MV-4-11 (cell line): ENCODE measurements around the gene UBE2R2.
"Not testable (repeated sequence)": the region's sequence is repeated elsewhere in the genome, so short reads cannot be mapped to it uniquely, and the experiment has no call there.

Experiments used
- DNase-seq: peaks from one replicate; lab custom pipeline; 2025; lab: John Stamatoyannopoulos, UW

The UBE2R2 gene

GRCh38 chr9:33843312-33843961 lies 26.5 kb downstream of the UBE2R2 start:
- DNase-seq, result peak; percentile 82

DNA sequence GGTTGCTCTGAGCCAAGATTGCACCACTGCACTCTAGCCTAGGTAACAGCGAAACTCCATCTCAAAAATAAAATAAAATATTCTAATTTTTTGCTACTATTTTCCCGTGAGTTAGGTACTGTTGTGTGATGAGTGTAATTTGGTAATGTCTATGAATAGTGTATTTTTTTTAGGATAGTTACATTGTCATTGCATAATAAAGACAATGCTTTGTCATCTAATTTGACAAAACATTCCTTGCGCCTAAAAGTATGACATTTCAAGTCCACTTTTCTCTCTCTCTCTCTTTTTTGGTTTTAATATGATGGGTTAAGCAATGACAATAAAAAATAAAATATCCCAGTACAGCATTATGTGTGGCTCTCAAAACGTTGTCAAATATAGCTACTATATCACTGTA lies 29.3 kb downstream of the UBE2R2 start:
- DNase-seq, result no peak

DNA sequence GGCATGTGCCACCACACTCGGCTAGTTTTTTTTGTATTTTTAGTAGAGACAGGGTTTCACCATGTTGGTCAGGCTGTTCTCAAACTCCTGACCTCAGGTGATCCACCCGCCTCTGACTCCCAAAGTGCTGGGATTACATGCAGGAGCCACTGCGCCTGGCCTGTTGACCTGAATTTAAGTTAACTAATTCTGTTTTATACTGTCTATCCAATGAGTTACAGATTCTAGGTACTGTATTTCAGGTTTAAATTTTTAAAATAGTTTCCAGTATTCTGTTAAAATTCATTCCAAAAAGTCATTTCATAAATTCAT lies 30.9 kb downstream of the UBE2R2 start:
- DNase-seq, result not testable (repeated sequence)

DNA sequence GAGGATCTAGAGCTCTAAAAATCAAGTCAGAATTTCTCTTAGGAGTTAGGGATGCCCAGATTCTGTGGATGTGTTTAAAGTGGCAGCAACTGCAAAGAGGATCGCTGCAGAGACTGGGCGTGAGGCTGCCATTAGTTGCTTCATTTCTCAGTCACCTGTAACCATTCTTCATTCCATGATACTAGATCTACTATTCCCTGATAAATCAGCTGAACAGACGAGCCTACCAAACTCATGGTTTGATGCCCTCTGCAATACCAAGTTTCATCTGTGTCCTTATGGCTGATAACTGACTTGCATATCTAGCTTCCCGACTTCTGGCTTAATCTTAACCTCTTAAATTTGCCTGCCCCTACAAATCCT lies 33.3 kb downstream of the UBE2R2 start:
- DNase-seq, result no peak

GRCh38 chr9:33850677-33851076 lies 33.7 kb downstream of the UBE2R2 start:
- no peak for DNase-seq

DNA sequence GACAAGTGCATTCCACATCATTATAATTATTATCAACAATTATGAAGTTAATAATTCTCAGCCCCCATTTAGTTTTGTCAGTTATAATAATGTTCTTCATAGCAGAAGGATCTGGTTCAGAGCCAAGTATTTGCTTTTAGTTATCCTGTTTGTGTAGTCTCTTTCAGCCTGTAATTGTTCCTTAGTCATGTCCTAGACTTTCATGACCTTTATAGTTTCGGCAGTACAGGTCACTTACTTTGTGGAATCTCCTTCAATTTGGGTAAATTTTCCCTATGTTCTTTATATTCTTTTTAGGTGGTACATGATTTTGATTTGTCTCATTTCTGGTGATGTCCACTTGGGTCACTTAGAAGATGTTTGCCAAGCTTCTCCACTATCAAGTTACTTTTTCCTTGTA lies 34.3 kb downstream of the UBE2R2 start:
- no peak for DNase-seq

GRCh38 chr9:33852216-33852826 lies 35.4 kb downstream of the UBE2R2 start:
- peak; percentile 32 for DNase-seq

DNA sequence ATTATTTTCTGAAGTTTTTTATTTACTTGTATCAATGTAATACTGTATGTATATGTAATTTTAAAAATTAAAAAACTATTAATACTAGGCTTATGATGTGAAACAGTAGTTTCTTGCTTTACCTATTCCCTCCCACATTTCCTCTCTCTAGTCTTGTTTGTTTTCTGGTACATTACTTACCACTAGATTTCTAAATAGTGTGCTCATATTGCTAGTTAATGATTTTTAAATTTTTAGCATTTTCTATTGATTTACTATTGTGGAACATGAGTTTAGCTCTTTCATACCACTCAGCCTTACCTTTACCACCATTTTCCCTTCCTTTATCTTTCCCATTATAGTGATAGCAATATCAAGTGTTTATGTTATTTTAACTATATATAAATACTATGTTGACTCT lies 39.3 kb downstream of the UBE2R2 start:
- no peak for DNase-seq

GRCh38 chr9:33858423-33858822 lies 41.5 kb downstream of the UBE2R2 start:
- DNase-seq, result no peak

DNA sequence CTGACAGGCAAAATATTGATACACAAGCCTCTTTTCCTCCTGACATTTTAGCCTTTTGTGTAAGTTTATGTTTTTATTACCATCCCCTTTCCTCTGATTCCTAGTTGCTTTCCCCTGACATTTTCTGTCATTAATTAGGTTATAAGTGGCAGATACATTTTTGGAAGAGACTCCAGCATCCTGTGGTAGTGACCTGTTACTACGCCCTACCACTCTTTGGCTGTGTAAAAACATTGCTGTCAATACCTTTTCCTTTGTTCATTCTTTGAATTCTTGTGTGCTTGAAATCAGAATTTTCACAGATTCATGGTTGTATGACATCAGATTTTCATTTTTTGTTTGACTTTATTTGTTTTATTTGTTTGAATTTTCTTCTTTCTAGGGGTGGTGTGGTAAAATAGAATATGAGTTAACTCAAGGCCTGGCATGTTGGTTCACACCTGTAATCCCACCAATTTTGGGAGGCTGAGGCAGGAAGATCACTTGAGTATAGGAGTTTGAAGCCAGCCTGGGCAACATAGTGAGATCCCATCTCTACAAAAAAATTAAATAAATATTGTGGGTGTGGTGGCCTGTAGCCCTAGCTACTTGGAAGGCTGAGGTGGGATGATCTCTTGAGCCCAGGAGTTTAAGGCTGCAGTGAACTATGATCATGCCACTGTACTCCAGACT lies 43.4 kb downstream of the UBE2R2 start:
- no peak for DNase-seq

- no peak for DNase-seq
These were observed 45.0 kb downstream of the UBE2R2 start for GRCh38 chr9:33861917-33862453.

DNA sequence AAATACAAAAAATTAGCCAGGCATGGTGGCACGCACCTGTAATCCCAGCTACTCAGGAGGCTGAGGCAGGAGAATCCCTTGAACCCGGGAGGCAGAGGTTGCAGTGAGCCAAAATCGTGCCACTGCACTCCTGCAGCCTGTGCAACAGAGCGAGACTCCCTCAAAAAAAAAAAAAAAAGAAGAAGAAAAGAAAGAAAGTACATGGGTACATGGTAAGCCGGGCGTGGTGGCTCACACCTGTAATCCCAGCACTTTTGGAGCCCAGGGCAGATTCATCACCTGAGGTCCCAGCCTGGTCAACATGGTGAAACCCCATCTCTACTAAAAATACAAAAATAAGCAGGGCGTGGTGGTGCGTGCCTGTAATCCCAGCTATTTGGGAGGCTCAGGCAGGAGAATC lies 46.1 kb downstream of the UBE2R2 start:
- DNase-seq, result not testable (repeated sequence)

GRCh38 chr9:33867747-33868439 lies 50.9 kb downstream of the UBE2R2 start:
- no peak for DNase-seq

DNA sequence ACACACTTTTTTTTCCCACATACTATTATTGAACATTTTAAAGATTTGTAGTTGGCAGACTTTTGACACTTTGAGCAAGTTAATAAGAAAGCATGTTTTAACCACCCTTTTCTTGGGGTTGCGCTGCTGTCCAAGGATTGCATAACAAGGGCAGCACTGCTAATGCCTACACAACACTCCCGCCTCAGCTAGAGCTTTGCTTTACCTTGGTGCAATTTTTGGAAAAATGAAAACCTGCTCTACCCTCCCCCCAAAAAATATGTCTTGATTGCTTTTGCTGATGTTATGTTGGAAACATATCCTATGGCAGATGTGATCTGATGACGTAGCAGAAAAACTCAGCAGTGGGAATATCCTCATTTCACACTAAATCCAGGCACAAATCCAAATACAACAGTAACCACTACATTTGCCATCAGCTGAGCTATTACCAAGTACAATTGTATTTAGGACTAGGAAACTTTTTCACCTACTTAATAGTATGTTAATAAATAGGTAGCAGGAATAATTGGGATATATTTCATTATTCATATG lies 51.5 kb downstream of the UBE2R2 start:
- peak; percentile 13 for DNase-seq

DNA sequence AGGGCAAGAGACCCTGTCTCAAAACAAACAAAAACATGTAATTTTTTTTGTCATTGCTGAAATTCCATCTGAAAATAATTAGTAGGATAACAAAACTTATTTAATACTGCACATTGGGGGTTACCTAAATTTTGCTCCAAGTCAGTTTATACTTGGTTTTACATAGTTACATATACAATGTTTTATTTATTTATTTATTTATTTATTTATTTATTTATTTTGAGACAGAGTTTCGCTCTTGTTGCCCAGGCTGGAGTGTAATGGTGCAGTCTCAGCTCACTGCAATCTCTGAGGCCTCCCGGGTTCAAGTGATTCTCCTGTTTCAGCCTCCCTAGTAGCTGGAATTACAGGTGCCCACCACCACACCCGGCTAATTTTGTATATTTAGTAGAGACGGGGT lies 52.3 kb downstream of the UBE2R2 start:
- DNase-seq, result not testable (repeated sequence)

GRCh38 chr9:33877727-33878489 lies 60.9 kb downstream of the UBE2R2 start:
- DNase-seq, result no peak

DNA sequence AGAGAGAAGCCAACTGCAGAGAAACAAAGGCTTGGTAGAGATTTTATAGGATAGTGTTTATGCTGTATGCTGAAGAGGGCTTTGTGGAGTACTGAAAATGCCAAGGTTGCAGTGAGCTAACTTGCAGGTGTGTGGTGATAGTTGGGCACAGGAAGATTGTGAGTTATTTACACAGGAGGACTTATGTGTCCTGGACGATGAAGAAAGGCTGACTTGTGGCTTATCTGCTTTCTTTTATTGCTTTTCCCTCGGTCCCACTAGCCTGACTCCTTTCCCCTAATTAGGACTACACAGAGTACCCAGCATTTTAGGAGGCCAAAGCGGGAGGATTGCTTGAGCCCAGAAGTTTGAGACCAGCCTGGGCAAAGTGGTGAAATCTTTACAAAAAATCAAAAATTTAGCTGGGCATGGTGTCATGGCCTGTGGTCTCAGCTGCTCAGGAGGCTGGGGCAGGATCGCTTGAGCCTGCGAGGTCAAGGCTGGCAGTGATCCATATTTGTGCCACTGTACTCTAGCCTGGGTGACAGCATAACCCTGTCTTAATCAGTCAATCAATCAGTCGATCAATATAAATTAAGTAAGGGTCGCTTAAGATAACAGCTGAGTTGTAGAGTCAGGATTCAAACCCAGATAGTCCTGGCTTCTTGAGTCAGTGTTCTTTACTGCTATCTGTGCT lies 61.9 kb downstream of the UBE2R2 start:
- DNase-seq, result no peak

- DNase-seq, result no peak
These were observed 63.5 kb downstream of the UBE2R2 start for GRCh38 chr9:33880211-33881089.

GRCh38 chr9:33881635-33882034 lies 64.7 kb downstream of the UBE2R2 start:
- no peak for DNase-seq
